HG03108 (cell line): ENCODE data around the gene KRTAP20-3.

Source experiments
- ATAC-seq: cut with Tn5 transposase; IDR thresholded peaks from one replicate; pipeline ENCODE4 v1.9.1; 2021; ENCODE audit warnings: moderate library complexity; ENCODE audit not compliant: unreplicated experiment

Gene KRTAP20-3

DNA sequence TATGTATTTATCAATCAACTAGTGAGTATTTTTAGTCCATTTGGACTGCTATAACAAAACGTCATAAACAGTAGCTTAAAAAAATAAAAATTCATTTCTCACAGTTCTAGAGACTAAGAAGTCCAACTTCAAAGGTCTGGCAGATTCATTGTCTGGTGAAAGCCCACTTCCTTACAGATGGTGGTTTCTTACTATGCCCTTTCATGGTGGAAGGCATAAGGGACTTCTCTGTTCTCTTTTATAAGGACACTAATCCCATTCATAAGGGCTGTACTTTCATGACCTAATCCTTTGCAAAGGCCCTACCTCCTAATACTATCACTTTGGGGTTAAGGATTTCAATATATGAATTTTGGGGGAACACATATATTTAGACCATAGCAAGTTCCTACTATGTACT is 37.9 kb downstream of the KRTAP20-3 start:
- no peak for ATAC-seq

DNA sequence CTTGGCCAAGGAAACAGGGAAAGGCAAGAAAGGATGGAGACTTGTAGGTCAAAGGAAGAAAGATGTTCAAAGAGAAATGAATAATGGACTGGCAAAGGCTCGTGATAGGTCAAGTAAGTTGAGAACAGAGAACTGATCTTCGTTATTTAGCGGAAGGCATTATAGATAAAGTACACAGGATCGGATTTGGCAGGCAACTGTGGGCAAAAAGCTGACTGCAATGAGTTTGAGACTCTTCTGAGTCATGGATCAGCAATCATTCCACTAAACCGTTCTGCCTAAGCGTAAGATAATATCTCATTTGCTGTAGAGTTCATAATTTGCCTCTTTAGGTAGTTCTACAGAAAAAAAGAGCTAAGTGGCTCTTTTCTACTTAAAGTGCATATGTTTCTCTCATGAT is 41.8 kb downstream of the KRTAP20-3 start:
- no peak for ATAC-seq

DNA sequence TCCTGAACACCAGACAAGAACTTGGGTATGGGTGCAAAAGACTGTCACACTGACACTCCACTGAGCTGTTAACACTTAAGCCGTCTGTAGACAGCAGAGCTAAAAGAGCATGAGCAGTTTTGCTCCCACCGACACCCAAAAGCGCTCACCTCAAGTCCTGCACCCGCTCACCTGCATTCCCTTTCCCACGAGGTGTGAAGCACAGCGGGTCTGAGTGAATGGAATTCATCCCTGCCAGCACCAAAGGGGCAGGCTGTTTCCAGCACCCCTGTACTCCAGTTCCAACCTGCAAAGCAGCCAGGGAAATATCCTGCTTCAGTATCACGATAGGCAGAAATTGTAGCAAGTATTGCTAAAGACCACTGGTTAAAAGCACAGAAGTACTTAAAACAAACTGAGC is 47.2 kb downstream of the KRTAP20-3 start:
- ATAC-seq = no peak
